Epidermal melanocyte (primary cell): ENCODE results near the gene IGSF23.

Experiments
- DNase-seq: peaks from one replicate; pipeline ENCODE4 v3.0.0; 2011; ENCODE audit warnings: low spot score; ENCODE audit not compliant: insufficient read length

Gene IGSF23

GRCh38 chr19:44613295-44614178, at the start of gene IGSF23:
IGSF23 (plus strand) TSS chr19:44613563; CDS start chr19:44613646, 83 bp downstream.
- no peak for DNase-seq

DNA sequence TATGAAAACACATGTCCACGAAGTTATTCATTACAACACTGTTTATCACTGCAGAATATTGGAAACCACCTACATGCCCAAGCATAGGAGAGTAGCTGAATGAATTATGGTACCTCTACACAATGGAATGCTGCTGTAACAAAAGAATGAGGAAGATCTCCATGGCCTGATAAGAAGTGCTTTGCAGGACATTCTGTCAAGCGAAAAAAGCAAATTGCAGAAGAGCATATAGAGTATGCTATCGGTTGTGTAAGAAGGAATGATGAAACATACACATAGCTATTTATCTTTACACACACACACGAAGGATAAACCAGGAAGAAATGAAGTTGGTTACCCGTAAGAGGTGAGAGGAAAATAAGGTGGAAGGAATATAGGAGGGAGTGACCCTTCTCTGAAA, 46.4 kb upstream of the IGSF23 start:
- no peak for DNase-seq

DNA sequence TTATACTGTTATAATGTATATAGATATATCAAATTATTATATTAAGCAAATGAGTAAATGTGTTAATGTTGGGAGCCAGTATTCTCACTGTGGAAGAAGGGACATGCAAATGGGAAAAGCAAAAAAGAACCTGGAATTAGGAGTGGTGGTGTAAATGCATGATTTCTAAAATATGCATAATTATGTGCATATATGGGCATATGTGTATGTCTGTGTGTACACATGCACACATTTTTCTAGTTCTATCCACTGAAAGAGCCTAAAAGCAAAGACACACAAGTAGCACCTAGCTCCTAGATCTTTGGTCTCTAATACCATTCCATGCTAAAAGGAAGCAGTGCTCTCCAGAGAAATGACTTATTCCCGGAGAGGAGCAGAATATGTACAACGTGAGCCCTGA, 45.6 kb upstream of the IGSF23 start:
- DNase-seq = no peak

- DNase-seq = no peak
These were observed 42.8 kb upstream of the IGSF23 start for GRCh38 chr19:44570603-44570983.

DNA sequence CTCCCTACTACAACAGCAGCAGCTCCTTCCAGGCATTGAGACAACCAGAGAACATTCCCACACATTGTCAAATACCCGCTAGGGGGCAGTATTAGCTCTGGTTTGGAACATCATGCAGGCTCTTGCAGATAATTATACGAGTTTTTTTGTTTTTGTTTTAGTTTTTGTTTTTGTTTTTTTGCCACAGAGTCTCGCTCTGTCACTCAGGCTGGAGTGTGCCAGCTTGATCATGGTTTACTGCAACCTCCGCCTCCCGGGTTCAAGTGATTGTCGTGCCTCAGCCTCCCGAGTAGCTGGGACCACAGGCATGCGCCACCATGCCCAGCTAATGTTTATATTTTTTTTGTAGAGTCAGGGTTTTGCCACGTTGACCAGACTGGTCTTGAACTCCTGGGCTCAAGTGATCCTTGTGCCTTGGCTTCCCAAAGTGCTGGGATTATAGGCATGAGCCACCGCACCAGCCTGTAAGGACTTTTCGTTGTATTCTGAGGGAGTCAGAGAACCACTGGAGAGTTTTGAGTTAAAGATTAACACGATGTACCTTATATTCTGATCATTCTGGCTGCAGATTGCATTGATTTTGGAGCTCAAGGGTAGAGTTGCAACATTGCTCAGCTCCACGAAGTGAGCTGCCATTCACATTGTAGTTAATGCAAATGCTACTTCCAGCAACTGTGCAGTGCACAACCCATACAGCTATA, 42.2 kb upstream of the IGSF23 start:
- DNase-seq = peak; percentile 64

GRCh38 chr19:44571830-44572580, 41.4 kb upstream of the IGSF23 start:
- no peak for DNase-seq

- DNase-seq = no peak
These were observed 40.8 kb upstream of the IGSF23 start for GRCh38 chr19:44572581-44572900.

GRCh38 chr19:44573183-44573582, 40.2 kb upstream of the IGSF23 start:
- no peak for DNase-seq

DNA sequence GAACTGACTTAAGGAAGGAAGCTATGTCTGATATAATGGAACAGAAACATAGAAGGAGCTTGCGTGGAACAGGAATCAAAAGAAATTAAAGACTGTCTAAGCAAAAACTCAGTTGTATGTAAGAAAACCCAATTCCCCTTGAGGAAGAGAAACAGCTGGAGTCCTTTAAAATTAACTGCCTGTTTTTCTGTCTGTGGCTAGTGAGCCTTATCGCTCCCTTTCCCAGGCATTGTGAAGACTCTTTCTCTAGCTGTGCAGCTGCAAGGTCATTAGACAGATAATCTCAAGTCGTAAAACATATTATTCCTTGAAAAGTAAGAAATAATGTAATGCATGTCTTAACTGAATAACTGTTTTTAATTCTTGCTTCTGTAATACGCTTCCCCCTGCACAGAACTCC, 39.7 kb upstream of the IGSF23 start:
- no peak for DNase-seq

GRCh38 chr19:44574186-44574950, 39.0 kb upstream of the IGSF23 start:
- no peak for DNase-seq

- DNase-seq = no peak
These were observed 38.2 kb upstream of the IGSF23 start for GRCh38 chr19:44575116-44575700.

GRCh38 chr19:44576843-44577565, 36.4 kb upstream of the IGSF23 start:
- DNase-seq = no peak

DNA sequence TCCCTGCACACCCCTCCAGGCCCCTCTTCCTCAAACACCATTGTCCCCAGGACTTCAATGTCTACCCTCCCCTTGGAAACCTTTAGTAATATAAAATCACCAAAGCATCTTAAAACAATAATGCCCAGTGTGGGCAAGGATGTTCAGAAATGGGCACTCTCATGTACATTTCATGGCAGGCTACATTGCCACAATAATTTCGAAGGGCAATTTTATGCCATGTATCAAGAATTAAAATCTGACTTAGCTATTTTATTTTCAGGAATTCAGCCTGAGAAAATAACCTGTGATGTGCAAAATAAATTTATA, 35.8 kb upstream of the IGSF23 start:
- DNase-seq = no peak

GRCh38 chr19:44579663-44580365, 33.5 kb upstream of the IGSF23 start:
- DNase-seq = no peak

- DNase-seq = no peak
These were observed 32.9 kb upstream of the IGSF23 start for GRCh38 chr19:44580366-44580895.

- DNase-seq = no peak
These were observed 32.1 kb upstream of the IGSF23 start for GRCh38 chr19:44581288-44581687.

DNA sequence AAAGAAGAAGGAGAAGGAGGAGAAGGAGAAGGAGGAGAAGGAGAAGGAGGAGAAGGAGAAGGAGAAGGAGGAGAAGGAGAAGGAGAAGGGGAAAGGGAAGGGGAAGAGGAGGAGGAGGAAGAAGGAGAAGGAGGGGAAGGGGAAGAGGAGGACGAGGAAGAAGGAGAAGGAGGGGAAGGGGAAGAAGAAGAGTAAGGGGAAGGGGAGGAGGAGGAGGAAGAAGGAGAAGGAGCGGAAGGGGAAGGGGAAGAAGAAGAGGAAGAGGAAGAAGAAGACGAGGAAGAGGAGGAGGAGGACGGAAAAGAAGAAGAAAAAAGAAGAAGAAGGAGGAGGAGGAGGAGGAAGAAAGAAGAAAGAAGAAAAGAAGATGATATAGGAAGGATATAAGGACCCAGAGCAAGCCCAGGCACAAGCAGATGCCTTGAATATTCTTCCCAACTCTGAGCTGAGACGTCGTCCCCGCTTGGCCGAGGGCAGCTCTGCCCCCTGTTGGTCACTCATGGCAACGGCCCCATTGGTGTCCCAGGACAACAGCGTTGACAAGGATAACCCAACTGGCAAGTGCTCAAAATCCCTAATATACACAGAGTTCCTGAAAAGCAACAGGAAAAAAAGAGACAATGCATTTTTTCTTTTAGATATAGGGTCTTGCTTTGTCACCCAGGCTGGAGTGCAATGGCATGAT, 30.6 kb upstream of the IGSF23 start:
- no peak for DNase-seq

DNA sequence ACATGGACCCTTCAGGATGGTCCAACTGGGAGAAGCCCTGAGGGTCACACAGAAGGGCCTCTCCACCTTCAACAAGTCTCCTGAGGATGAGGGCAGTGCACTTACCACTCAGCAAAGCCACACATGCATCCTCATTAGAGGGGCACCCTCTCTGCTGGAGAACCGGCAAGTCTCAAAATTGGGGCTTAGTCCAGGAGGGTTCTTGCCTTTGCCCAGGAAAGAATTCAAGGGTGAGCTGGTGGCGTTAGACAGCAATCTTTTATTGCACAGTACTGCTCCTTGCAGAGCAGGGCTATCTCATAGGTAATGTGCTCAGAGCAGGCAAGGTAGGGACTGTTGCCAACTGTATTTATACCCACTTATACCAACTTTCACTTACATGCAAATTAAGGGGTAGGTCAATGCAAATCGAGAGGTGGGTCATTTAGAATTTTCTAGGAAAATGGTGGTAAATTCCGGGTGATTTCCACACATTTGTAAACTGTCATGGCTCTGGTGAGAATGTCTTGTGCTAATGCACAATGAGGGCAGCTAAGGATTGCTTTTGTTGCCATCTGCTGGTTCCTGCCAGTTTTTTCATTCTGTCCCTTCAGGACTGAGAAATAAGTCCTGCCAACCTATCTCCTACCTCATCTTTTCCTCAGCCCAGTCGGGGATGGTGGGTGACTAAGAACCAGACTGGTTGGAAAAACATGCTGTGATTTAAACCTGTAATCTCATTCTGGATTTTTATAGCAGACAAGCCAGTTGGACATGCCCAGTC, 27.8 kb upstream of the IGSF23 start:
- no peak for DNase-seq
